Mesenteric fat pad (tissue), 1 donor: ENCODE measurements around the gene TASOR2. TPM values are rescaled to one million over a fixed set of nuclear protein-coding genes. Genes with fewer than 3 reads are reported as not detected.

Source experiments
- total RNA-seq: library from RNA; stranded (reverse); fragmentation: NEBNext Ultra II Directional; extraction: Animal tissue kit (Norgen Biotek cat#: 25700); gene quantifications from one replicate; pipeline ENCODE4 v1.2.1, GENCODE V29; 2021
- donor health status: DM: yes; HTN: yes; CAD: no.

The TASOR2 gene
- total RNA-seq, 1 donor from 2014 or later = 55.8 TPM

Other genes with a start within 250 kb of the TASOR2 start
- gene CALML5, start 185.3 kb upstream of the TASOR2 start, total RNA-seq = not detected
- not detected for gene CALML3, start 159.9 kb upstream of the TASOR2 start, total RNA-seq
- 23.5 TPM for gene ASB13, start 18.2 kb upstream of the TASOR2 start, total RNA-seq
- 179 TPM for gene GDI2, start 128.6 kb downstream of the TASOR2 start, total RNA-seq
- 4.8 TPM for gene ANKRD16, start 205.1 kb downstream of the TASOR2 start, total RNA-seq
- gene FBH1, start 205.4 kb downstream of the TASOR2 start, total RNA-seq = 80.4 TPM